NCI-H1417 treated with DMSO at 0.1 percent for 48 hours (cell line): Measurements from ENCODE around the gene ISYNA1.

Source experiments
- DNase-seq: peaks from one replicate; lab custom pipeline; 2025; lab: John Stamatoyannopoulos, UW

ISYNA1 gene

DNA sequence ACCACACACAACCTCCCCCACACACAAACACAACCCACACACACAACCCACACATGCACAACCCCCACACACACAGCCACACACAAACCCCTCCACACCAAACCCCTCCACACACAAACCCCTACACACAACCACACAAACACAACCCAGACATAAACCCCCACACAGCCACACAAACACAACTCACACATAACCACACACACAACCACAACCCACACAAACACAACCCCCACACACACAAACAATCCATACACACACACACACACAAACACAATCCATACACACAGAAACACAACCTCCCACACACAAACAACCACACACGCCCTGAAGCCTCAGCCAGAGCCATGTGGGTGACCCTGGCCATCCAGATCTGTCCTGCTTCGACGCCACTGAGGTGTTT lies 30.0 kb upstream of the ISYNA1 start:
- no peak for DNase-seq

DNA sequence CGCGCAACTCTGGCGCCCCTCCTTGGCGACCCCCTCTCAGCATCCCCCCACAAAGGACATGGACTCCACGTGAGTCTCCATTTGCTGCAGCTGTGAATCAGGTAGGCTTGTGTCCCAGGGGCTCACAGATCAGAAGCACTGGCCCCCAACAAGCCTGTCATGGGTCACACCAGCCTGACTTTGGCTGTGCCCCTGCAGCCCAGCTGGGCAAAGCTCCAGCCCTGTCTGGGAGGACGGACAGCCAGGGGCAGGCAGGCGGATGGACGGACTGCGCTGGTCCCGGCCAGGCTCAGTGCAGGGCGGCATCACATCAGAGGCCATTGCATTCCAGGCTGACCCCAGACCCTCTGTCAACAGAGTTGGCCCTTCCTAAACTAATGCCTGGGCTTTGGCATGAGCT lies 28.4 kb upstream of the ISYNA1 start:
- DNase-seq: no peak

DNA sequence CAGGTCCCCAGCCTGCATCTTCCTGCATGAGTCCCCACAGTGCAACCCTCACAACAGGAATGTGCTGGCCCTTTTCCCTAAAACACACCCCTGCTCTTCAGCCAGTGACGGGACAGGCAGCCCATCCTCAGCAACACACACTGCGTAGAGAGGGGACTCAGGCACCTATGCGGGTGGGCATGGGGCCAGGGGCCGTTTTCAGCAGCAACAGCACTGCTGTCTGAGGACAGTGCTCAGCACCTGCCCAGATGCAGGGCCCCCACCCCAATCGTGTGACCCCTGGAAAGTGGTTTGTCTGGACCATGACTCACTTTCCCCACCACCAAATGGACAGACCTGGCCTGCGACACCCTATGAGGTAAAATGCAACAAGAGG lies 28.0 kb upstream of the ISYNA1 start:
- DNase-seq: no peak

DNA sequence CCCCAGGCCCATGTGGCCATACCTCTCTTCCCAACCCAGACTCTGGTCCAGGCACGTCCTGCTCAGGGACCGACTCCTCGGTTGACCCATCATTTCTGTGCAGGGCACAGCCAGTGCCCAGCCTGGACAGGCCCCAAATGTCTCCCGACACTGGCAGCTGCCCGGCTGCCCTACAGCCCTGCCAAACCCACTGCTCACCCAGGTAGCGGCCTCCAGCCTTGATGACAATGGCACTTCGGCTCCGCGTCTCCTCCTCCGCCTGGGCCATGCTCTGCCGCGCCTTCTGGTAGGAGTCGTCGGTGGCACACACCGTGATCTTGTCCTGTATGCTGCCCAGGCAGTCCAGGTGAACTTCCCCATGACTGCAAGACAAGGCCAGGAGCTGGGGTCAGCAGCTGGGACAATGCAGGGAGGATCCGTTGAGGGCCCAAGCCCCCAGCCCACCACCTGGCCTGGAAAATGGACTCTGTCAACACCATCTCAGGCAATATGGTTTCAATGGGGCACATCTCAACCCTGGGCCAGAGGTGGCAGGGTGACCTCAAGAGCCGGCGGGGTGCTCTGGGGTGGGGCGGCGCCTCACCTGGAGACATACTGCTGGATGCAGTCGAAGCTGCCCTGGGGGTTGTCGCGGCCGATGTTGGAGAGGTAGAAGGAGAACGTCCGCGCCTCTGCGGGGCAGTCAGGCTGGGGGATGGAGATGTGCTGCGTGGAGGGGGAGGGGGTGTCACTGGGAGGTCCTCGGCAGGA lies 27.5 kb upstream of the ISYNA1 start:
- no peak for DNase-seq

DNA sequence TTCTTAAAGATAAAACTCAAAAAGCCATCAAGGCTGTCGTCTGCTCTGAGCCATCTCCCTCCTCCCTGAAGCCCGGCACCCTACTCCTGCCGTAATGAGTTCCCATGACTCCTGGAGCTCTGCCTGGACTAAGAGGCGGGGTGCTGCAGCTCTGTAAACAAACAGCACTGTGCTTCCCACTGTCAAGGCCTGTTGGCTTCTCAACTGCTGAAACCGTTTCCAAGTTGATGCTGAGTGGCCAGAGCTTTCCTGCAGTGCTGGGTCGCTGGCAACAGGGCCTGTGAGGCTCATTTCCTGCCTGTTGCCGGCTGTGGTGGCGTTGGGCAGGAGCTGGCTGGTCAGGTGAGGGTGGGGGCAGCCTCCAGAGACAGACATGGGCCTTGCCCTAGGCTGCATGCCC lies 26.7 kb upstream of the ISYNA1 start:
- no peak for DNase-seq

DNA sequence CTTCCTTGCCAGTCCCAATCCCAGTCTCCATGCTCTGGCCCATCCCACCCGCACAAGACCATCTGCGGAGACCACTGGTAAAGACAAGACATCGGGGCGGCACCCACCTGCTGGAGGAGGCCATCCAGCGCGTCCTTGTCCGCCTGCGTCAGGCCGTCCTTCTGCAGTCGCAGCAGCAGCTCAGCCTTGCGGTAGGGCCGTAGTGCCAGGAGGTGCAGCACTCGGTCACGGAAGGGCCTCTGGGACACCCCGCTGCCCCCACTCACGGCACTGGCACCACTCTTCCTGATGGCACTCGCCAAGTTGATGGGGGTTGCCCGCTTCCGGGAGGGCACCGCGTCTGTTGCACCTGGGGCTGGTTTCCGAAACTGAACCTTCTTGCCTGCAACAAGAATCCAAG lies 23.5 kb upstream of the ISYNA1 start:
- no peak for DNase-seq

DNA sequence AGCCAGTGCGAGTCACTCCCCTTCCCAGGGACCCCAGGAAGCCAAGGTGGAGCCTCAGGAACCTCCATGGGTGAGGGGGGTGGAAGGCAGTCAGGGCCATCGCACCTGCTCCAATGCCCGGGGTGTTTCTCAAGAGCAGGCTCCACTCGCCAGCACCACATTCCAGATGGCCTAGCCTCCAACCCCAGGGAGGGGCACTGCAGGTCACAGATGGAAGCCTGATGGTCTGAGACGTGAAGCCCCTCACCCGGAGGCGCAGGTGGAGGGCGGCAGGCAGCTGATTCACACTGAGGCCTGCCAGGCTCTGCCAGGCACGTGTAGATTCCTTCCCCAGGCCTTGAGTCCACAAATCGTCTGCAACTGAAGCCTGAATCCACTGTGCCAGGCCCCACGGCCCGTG lies 23.0 kb upstream of the ISYNA1 start:
- no peak for DNase-seq

DNA sequence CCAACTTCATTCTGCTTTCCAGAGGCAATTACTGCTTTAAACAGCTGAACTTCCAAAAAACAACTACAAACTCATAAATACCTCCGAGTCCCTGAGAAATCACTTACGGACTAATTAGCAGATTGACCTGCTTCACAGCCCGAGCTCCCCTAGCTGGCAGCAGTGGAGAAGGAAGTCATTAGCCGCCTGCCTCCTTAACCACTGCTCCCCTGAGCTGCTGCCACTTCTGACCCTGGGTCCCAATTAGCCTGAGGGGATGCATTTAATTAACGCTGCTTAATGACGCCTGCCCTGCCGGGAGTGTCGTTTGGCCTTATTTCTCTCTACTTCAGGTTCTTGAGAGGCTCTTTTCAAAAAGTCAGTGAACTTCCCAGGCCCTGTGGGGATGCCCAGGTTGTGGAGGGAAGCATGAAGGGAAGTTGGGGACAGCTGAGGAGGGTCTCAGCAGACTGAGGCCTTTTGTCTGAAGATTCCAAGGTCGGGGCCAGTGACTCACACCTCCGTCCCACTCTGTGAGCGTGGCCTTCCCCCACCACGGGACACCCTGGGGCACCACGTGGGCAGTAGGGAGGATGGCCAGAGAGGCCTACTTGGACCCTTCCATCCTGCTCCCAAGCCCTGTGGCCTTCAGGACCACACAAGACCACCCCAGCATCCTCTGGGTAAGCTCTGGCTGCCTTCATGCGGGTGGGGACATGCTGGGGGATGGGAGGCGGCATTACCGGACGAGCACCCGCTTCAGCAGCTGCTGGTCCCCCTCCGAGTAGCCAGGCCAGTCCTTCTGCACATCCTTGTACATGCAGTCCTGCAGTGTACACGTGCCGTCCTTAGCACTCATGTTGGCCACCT lies 19.8 kb upstream of the ISYNA1 start:
- no peak for DNase-seq

DNA sequence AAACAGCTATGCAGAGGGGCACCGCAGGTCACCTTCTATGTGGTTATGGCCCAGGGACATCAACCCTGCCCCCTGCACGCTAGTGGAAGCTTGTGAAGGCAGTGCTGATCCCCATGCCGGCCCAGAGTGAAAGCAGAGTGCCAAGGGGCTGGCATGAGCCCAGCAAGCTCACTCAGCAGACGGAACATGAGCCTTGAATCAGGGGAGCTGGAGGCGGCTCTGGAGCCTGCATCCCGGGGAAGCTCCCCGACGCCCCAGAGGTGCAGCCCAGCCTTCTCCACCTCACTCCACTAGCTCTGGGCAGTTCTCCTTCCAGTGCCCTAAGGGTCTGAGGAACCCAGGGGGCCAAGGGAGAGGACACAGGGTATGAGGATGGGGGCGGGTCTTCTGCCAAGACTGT lies 19.0 kb upstream of the ISYNA1 start:
- DNase-seq: no peak

DNA sequence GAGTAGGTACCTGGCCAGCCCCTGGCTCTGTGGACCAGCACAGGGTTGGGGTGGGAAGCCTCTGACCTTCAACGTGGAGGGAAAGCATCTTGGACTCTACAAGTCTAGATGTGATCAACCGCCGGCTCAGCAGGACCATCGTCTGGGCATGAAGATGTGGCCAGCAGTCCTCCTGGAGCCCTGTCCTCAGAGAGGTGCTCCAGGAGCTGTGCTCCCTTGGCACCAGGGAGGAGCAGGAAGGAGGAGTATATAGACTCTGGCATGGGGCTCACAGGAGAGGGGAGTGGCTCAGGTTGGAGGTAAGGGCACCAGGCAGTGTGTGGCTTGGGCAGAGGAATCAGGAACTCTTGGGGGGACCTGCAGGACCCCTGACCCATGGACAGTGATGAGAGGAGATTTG lies 18.3 kb upstream of the ISYNA1 start:
- DNase-seq: no peak

DNA sequence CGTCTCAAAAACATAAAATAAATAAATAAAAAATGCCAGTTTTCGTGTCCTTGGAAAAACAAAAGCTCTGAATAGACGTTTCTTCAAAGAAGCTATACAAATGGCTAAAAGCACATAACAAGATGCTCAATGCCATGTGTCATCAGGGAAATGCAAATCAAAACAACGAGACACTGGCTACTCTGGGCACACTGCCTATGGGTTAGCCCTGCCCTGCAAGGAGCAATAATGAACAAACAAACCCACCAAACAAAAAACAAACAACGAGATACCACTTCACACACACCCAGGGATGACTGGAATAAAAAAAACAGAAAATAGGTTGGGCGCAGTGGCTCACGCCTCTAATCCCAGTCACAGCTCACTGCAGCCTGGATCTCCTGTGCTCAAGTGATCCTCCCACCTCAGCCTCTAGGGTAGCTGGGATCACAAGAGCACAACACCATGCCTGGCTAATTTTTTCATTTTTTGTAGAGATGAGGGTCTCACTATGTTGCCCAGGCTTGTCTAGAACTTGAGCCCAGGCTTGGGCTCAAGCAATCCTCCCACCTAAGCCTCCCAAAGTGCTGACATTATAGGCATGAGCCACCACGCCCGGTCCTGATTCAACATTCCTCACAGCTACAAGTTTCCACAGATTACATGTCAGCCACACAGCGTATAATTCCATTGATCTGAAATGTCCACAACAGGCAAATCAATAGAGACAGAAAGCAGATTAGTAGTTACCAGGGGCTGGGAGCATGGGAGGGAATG lies 15.5 kb upstream of the ISYNA1 start:
- no peak for DNase-seq

DNA sequence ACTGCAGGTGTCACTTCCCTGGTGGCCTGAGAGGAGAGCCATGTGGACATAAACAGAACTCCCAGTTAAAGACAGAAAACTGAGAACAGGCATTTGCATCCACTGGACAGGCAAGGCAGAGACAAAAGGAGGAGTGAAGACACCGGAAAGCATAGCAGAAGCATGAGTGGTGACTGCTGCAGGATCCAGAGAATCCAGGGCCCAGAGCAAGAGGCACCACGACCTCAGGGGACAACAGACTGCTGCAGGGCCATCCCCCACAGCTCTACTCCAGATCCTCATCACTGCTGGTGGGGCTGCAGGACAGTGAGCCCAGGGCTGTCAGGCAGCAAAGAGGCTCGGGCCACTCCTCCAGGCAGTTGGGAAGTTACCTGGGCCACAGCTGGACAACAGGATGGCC lies 14.5 kb upstream of the ISYNA1 start:
- DNase-seq: no peak

DNA sequence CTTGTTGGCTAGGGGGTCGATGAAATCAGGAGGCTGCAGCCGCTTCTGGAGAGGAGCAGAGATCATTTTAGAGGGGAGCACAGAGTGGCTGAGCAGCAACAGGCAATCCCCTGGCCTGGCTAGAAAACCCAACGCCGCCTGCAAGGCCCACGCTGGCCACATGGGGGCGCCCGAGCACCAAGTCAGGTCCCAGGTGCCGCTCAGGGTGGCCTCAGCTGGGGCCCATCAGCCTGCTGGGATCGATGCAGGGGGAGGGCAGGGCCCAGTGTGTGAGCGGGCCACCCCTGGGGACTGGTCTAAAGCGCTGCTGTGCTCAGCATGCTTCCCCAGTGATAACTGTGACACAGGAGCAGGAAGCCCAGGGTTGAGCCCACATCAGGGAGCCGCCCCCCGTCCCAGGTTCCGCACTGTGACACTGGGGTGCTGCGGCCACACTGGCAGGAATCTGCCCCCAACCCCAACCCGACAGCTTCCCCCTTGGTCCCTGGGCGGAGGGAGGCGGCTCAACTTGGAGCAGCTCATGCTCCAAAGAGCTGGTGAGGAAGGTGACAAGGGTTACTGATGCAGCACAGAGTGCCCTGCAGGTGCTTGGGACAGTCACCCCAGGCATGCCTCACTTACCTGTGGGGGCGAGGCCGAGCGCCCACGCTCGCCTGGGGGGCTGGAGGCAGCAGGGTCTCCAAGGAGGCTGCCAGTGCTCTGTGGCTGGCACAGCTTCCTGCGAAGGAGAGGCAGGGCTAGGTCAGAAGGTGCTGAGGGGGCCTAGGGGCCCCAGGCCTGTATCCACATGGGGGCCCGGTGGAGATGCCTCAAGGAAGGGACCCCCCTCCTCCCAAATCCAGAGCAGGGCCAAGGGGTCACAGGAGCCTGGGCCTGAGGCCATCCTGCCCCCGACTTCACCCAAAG lies 13.3 kb upstream of the ISYNA1 start:
- no peak for DNase-seq

DNA sequence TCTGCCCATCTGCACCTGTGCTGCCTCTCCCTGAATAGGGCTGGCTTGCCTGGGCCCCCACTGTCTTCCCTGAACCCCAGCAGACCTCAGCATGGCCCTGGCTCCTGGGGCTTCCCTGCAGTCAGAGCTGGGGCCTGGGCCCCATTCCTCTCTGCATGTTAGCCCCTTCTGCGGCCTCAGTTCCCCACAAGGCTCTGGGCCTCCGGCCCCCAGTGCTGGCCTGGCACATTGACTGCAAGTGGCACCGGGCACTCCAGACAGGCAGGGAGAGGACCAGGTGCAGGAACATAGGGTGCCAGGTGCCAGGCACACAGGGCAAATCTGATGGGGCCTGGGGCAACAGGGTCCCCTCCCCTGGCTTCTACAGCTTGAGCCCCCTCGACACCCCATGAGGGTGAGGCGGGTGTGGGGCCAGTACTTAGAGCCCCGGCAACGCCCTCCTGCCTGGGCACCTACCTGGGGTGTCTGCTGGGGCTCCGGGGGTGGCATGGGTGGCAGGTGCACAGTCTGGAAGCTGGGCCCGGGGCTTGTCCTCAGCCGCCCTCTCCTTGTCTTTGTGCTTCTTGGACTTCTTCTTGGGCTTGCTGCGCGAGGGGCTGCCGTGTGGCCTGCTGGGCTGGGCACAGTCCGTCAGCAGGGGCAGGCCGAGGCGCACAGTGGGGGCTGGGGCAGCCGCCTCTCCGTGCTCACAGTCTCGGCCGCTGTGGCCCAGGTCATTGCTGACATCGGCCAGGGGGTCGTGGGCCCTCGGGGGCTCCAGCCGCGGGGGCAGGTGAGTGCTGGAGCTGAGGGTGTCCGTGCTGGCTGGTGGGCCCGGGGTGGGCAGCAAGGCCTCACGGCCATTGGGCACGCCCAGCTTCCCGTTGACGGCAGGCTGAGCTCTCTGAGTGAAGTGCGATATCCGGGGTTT lies 12.3 kb upstream of the ISYNA1 start:
- DNase-seq: no peak

DNA sequence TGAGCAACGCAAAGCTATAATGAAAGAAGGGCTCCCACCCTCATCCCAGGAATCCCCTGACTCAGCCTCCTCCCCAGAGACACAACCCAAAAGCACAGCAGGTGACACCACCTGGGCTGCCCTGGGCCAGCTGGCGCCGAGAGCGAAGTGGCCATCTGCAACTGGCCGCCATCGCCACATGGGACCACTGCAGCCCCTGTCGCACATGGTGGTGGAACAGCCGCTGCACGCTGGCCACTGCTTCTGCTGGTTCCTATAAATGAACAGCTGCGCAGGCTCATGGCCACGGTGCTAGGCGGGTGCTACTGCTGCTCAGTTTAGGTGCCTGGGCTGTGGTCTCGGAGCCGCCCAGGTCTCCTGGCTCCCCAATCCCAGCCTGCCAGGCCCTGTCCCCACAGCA lies 11.6 kb upstream of the ISYNA1 start:
- DNase-seq: no peak

DNA sequence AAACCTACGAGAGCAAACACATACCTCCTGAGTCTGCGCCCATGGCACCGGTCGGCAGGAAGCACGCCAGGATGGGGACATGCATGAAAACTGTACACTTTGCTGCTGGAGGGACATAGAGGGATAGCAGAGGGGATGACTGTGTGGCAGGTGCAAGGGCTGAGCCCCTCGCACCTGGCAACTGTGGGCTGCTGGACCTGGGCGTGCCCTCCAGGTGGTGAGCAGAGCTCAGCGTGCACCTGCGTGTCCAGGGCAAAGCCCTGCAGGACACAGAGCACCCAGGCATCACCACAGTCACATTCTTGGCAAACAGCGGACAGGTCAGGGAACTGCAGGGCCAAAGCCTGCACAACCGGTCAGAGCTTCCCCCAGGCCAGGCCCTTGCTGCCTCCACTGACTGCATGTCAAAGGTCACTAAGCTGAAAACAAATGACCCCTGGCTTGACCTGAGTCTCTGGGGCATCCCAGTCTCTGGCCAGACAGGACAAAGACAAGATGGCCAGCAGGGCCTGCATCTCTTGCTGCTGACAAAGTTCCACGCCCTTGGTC lies 9.0 kb upstream of the ISYNA1 start:
- no peak for DNase-seq

DNA sequence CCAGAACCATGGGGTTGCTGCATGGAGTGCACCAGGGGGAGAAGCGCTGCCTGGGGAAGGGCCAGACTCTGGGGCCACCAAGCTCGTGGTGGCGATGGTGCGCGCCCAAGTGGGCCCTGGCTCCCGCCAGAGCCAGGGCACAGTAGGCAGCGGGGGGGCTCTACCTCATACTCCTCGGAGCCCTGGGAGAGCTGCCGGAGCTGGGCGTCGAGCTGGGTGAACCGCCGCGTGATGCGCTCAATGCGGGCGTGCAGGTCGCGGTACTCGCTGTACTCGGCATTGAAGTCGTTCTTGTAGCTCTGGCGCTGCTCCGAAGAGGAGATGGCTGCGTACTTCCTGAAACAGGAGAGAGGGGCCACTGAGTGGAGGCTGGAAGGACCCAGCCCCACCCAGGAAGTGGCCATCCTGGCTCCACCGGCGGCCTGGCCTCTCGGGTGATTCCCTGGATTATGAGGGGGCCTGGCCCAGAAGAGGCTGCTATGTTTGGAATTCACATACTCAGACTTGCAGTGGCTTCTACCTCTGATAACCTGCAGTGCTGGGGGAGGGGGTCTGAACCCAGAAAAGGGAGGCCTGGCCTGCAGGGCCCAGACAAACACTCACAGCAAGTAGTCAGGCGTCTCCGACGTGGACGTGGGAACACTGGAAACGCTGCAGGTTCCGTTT lies 8.3 kb upstream of the ISYNA1 start:
- DNase-seq: no peak

DNA sequence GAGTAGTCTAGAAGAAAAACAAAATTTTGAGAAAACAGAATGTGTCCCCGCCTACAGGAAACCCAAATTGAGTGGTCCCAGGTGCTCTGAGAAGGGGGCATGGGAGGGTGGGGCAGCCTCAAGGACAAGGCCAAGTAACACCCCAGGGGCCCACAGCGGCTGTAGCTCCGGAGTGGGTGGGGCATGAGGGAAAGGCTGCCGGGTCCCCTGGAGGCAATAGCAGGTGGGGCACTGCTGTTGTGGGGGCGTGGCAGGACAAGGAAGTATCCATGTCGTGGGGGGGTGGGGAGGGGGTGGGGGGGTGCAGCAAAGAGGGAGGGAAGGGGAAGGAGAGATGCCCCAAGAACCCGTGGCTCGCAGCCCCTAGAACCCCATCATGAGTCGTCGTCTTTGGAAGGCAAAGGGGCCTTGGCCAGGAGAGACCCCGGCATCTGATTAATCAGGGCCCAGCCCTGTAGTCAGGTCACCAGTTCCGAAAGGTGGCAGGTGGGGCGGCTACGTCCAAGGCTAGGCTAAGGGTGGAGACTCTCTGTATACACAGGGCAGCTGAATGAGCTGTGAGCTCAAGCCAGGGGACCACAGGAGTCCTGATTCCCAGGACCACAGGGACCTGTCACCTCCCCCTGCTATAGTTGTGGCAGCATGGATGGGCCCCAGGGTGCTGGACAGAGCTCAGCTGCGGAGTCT lies 7.5 kb upstream of the ISYNA1 start:
- no peak for DNase-seq

DNA sequence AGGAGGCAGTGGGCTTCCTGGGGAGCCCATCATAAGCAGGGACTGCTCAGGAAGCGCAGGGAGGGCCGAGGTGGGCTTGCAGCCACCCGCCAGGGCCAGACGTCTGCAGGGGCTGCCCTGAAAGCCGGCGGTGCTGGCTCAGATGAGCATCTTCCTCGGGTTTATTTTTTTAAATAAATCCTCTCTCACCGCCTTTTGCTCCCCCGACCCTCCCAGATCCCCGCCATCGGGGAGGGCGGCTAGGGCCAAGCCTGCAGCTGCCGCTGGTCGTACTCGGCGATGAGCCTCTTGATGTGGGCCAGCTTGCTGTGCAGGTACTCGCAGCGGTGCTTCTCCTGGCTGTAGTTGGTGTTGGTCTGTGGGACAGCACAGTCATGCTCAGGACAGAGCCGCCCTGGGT lies 6.6 kb upstream of the ISYNA1 start:
- no peak for DNase-seq
